ENCODE data around the gene COLGALT1. TPM values are rescaled to one million over a fixed set of nuclear protein-coding genes. Genes with fewer than 3 reads are reported as not detected.

The COLGALT1 gene
- polyA plus RNA-seq, 1 of the 3 experiments (the other 2 are of a cell fraction): 83.8 TPM

DNA sequence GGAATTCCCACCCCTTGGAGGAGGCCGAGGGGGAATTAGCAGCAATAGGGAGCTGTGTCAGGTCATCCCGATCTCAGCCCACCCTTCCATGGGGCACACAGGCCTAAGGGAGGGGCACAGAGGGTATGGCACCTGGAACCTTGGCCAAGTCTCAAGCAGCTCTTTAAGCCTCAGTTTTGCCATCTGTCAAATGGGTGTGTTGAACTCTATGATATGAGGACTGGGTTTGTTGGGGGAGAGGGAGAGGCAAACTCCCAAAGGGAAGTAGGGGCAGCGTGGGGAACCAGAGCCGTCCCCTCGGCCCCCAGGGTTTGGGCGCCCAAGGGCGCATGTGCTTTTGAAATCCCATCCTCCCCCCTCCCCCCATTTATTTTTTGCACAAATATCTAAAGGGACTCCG lies 49.7 kb downstream of the COLGALT1 start:
- Histone ChIP-seq H2AFZ (ENCODE audit: low read depth) (peak overlapping the region; percentile 22; the same call in 1 of the 2 replicates), H3K9ac (no peak overlapping the region), H3K36me3 (replicated peaks in 1 of 2; ENCODE audit: control insufficient read depth in 1 of 2, insufficient read depth in 2 of 2, low read length in 1 of 2) (no peaks in the 10 kb centered on the region), H3K4me3 (ENCODE audit: low read depth in 2 of 2, low read length in 1 of 2) (no peak overlapping the region), H3K79me2 (ENCODE audit: insufficient read depth) (no peaks in the 10 kb centered on the region), H3K27me3 (ENCODE audit: insufficient read depth) (peaks cover 36% of the 10 kb centered on the region; the same call in 1 of the 2 replicates), H3K27ac (ENCODE audit: low read depth in 2 of 2, low read length in 1 of 2) (no peak overlapping the region), H3K9me3 (no peaks in the 10 kb centered on the region), H3K9me2 (no peaks in the 10 kb centered on the region), H3K4me1 (ENCODE audit: control insufficient read depth in 1 of 2, insufficient read depth in 2 of 2, low read depth in 1 of 2, low read length in 1 of 2) (peaks cover 0 to 14% of the 10 kb centered on the region in 2 experiments; a peak in 1 of 4 replicates), H3K4me2 (0 out of 2 replicates have a peak overlapping the region, but pooled peaks have one; percentile 93), H3F3A (replicated peaks; ENCODE audit: insufficient read depth) (no peaks in the 10 kb centered on the region), H4K20me1 (ENCODE audit: insufficient read depth) (no peaks in the 10 kb centered on the region)
- CTCF ChIA-PET: interaction anchor here (1.1 to 2.7 kb wide), 7 partner anchors 10 to 250 kb away, joined by 3 to 17 read pairs (median 4); partner anchors contain the start of gene MAP1S
- POLR2A ChIA-PET: interaction anchor here (1.1 kb wide), 1 partner anchor 254 kb away, joined by 6 read pairs; no protein-coding TSS in a partner anchor
- no peak for TF ChIP-seq CHD2 (IDR thresholded peaks at IDR 0.05; ENCODE audit: low read length, partially characterized antibody)
- TF ChIP-seq MXI1 (IDR thresholded peaks at IDR 0.05; ENCODE audit: low read depth, low read length): no peak
- TF ChIP-seq GATA2 (CRISPR knock-in tag; IDR thresholded peaks at IDR 0.05): no peak
- no peak for TF ChIP-seq RFX5 (IDR thresholded peaks at IDR 0.05; ENCODE audit: low read length)
- TF ChIP-seq GABPA (IDR thresholded peaks at IDR 0.05; ENCODE audit: low read depth): no peak
- TF ChIP-seq MEF2A (IDR thresholded peaks at IDR 0.05; ENCODE audit: borderline replicate concordance, low read depth): no peak
- no peak for TF ChIP-seq FOXJ3 (CRISPR knock-in tag; IDR thresholded peaks at IDR 0.05)
- no peak for TF ChIP-seq NFIC (IDR thresholded peaks at IDR 0.05; ENCODE audit: borderline replicate concordance)
- TF ChIP-seq, protein P1, sequence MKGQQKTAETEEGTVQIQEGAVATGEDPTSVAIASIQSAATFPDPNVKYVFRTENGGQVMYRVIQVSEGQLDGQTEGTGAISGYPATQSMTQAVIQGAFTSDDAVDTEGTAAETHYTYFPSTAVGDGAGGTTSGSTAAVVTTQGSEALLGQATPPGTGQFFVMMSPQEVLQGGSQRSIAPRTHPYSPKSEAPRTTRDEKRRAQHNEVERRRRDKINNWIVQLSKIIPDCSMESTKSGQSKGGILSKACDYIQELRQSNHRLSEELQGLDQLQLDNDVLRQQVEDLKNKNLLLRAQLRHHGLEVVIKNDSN (IDR thresholded peaks at IDR 0.05; ENCODE audit: borderline replicate concordance, low read depth): no peak
- no peak for TF ChIP-seq RCOR1 (IDR thresholded peaks at IDR 0.05; ENCODE audit: low read length)
- no peak for TF ChIP-seq REST (IDR thresholded peaks at IDR 0.05; ENCODE audit: low read depth, low read length)
- no peak for TF ChIP-seq JUND (IDR thresholded peaks at IDR 0.05)
- TF ChIP-seq MAX (IDR thresholded peaks at IDR 0.05; ENCODE audit: low read depth): no peak
- no peak for TF ChIP-seq TCF12 (IDR thresholded peaks at IDR 0.05)
- TF ChIP-seq POLR2AphosphoS5 (IDR thresholded peaks at IDR 0.05; ENCODE audit: low read depth, low read length): no peak
- TF ChIP-seq, protein P2, sequence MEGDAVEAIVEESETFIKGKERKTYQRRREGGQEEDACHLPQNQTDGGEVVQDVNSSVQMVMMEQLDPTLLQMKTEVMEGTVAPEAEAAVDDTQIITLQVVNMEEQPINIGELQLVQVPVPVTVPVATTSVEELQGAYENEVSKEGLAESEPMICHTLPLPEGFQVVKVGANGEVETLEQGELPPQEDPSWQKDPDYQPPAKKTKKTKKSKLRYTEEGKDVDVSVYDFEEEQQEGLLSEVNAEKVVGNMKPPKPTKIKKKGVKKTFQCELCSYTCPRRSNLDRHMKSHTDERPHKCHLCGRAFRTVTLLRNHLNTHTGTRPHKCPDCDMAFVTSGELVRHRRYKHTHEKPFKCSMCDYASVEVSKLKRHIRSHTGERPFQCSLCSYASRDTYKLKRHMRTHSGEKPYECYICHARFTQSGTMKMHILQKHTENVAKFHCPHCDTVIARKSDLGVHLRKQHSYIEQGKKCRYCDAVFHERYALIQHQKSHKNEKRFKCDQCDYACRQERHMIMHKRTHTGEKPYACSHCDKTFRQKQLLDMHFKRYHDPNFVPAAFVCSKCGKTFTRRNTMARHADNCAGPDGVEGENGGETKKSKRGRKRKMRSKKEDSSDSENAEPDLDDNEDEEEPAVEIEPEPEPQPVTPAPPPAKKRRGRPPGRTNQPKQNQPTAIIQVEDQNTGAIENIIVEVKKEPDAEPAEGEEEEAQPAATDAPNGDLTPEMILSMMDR (IDR thresholded peaks at IDR 0.05): no peak
- no peak for DNase-seq
- 86% methylated on average over 8 of the region's 8 CpGs for WGBS (ENCODE audit: low lambda C conversion rate)

Data from SK-N-SH (cell line).